ENCODE measurements around the gene IL22RA1.

The IL22RA1 gene

GRCh38 chr1:24104854-24105253, 38.1 kb downstream of the IL22RA1 start:
- H3K36me3 ChIP-seq (ENCODE audit: insufficient read depth, low read length) = no peaks in the 10 kb centered on the region
- no peak for DNase-seq (ENCODE audit: low read depth, low spot score)
- no peak for TF ChIP-seq POLR2AphosphoS5 (IDR thresholded peaks at IDR 0.05; ENCODE audit: borderline replicate concordance, low read depth, low read length)
- TF ChIP-seq FOXP2 (optimal IDR thresholded peaks at IDR 0.05; ENCODE audit: control extremely low read depth, extremely low read length, insufficient read depth) = no peak
- TF ChIP-seq EZH2 (IDR thresholded peaks at IDR 0.05) = no peak
- no peaks in the 10 kb centered on the region for H3K9me3 ChIP-seq (ENCODE audit: low read depth, low read length)
- no peak overlapping the region for H3K27ac ChIP-seq
- no peak overlapping the region for H3K9ac ChIP-seq (ENCODE audit: insufficient read length)
- H3K4me3 ChIP-seq = no peak overlapping the region

GRCh38 chr1:24103879-24104278, 39.1 kb downstream of the IL22RA1 start:
- no peaks in the 10 kb centered on the region for H3K36me3 ChIP-seq (ENCODE audit: insufficient read depth, low read length)
- no peak overlapping the region for H3K27ac ChIP-seq
- no peak overlapping the region for H3K4me3 ChIP-seq
- H3K9ac ChIP-seq (ENCODE audit: insufficient read length) = no peak overlapping the region
- H3K9me3 ChIP-seq (ENCODE audit: low read depth, low read length) = no peaks in the 10 kb centered on the region
- no peak for DNase-seq (ENCODE audit: low read depth, low spot score)
- TF ChIP-seq POLR2AphosphoS5 (IDR thresholded peaks at IDR 0.05; ENCODE audit: borderline replicate concordance, low read depth, low read length) = no peak
- TF ChIP-seq FOXP2 (optimal IDR thresholded peaks at IDR 0.05; ENCODE audit: control extremely low read depth, extremely low read length, insufficient read depth) = no peak

GRCh38 chr1:24103408-24103807, 39.5 kb downstream of the IL22RA1 start:
- no peak overlapping the region for H3K27ac ChIP-seq
- TF ChIP-seq POLR2AphosphoS5 (IDR thresholded peaks at IDR 0.05; ENCODE audit: borderline replicate concordance, low read depth, low read length) (no peak), FOXP2 (optimal IDR thresholded peaks at IDR 0.05; ENCODE audit: control extremely low read depth, extremely low read length, insufficient read depth) (no peak), EZH2 (IDR thresholded peaks at IDR 0.05) (no peak)
- no peak overlapping the region for H3K9ac ChIP-seq (ENCODE audit: insufficient read length)
- no peak for DNase-seq (ENCODE audit: low read depth, low spot score)
- H3K9me3 ChIP-seq (ENCODE audit: low read depth, low read length) = no peaks in the 10 kb centered on the region
- no peaks in the 10 kb centered on the region for H3K36me3 ChIP-seq (ENCODE audit: insufficient read depth, low read length)
- H3K4me3 ChIP-seq = no peak overlapping the region

- Histone ChIP-seq H3K36me3 (ENCODE audit: insufficient read depth, low read length) (no peaks in the 10 kb centered on the region), H3K27ac (no peak overlapping the region), H3K9ac (ENCODE audit: insufficient read length) (no peak overlapping the region), H3K9me3 (ENCODE audit: low read depth, low read length) (no peaks in the 10 kb centered on the region), H3K4me3 (no peak overlapping the region)
- DNase-seq (ENCODE audit: low read depth, low spot score) = no peak
- TF ChIP-seq EZH2 (IDR thresholded peaks at IDR 0.05) (no peak), POLR2AphosphoS5 (IDR thresholded peaks at IDR 0.05; ENCODE audit: borderline replicate concordance, low read depth, low read length) (no peak), FOXP2 (optimal IDR thresholded peaks at IDR 0.05; ENCODE audit: control extremely low read depth, extremely low read length, insufficient read depth) (no peak)
Observed at GRCh38 chr1:24102961-24103360, 40.0 kb downstream of the IL22RA1 start.

- no peak overlapping the region for H3K4me3 ChIP-seq
- no peak for DNase-seq (ENCODE audit: low read depth, low spot score)
- no peaks in the 10 kb centered on the region for H3K9me3 ChIP-seq (ENCODE audit: low read depth, low read length)
- no peaks in the 10 kb centered on the region for H3K36me3 ChIP-seq (ENCODE audit: insufficient read depth, low read length)
- H3K9ac ChIP-seq (ENCODE audit: insufficient read length) = no peak overlapping the region
- TF ChIP-seq POLR2AphosphoS5 (IDR thresholded peaks at IDR 0.05; ENCODE audit: borderline replicate concordance, low read depth, low read length) (no peak), EZH2 (IDR thresholded peaks at IDR 0.05) (no peak), FOXP2 (optimal IDR thresholded peaks at IDR 0.05; ENCODE audit: control extremely low read depth, extremely low read length, insufficient read depth) (no peak)
- H3K27ac ChIP-seq = no peak overlapping the region
Observed at GRCh38 chr1:24101796-24102586, 40.9 kb downstream of the IL22RA1 start.

- H3K4me3 ChIP-seq = no peak overlapping the region
- no peaks in the 10 kb centered on the region for H3K36me3 ChIP-seq (ENCODE audit: insufficient read depth, low read length)
- no peak overlapping the region for H3K27ac ChIP-seq
- no peak for DNase-seq (ENCODE audit: low read depth, low spot score)
- no peak for TF ChIP-seq EZH2 (IDR thresholded peaks at IDR 0.05)
- no peak for TF ChIP-seq POLR2AphosphoS5 (IDR thresholded peaks at IDR 0.05; ENCODE audit: borderline replicate concordance, low read depth, low read length)
- TF ChIP-seq FOXP2 (optimal IDR thresholded peaks at IDR 0.05; ENCODE audit: control extremely low read depth, extremely low read length, insufficient read depth) = no peak
- no peaks in the 10 kb centered on the region for H3K9me3 ChIP-seq (ENCODE audit: low read depth, low read length)
- no peak overlapping the region for H3K9ac ChIP-seq (ENCODE audit: insufficient read length)
Observed at GRCh38 chr1:24100945-24101737, 41.8 kb downstream of the IL22RA1 start.

GRCh38 chr1:24098943-24099638, 43.8 kb downstream of the IL22RA1 start:
- Histone ChIP-seq H3K9ac (ENCODE audit: insufficient read length) (no peak overlapping the region), H3K27ac (no peak overlapping the region), H3K9me3 (ENCODE audit: low read depth, low read length) (no peaks in the 10 kb centered on the region), H3K4me3 (no peak overlapping the region), H3K36me3 (ENCODE audit: insufficient read depth, low read length) (no peaks in the 10 kb centered on the region)
- TF ChIP-seq EZH2 (IDR thresholded peaks at IDR 0.05) (no peak), FOXP2 (optimal IDR thresholded peaks at IDR 0.05; ENCODE audit: control extremely low read depth, extremely low read length, insufficient read depth) (no peak), POLR2AphosphoS5 (IDR thresholded peaks at IDR 0.05; ENCODE audit: borderline replicate concordance, low read depth, low read length) (no peak)
- no peak for DNase-seq (ENCODE audit: low read depth, low spot score)

GRCh38 chr1:24098102-24098501, 44.8 kb downstream of the IL22RA1 start:
- TF ChIP-seq POLR2AphosphoS5 (IDR thresholded peaks at IDR 0.05; ENCODE audit: borderline replicate concordance, low read depth, low read length) (no peak), EZH2 (IDR thresholded peaks at IDR 0.05) (no peak), FOXP2 (optimal IDR thresholded peaks at IDR 0.05; ENCODE audit: control extremely low read depth, extremely low read length, insufficient read depth) (no peak)
- H3K27ac ChIP-seq = no peak overlapping the region
- DNase-seq (ENCODE audit: low read depth, low spot score) = no peak
- H3K9ac ChIP-seq (ENCODE audit: insufficient read length) = no peak overlapping the region
- no peaks in the 10 kb centered on the region for H3K36me3 ChIP-seq (ENCODE audit: insufficient read depth, low read length)
- no peaks in the 10 kb centered on the region for H3K9me3 ChIP-seq (ENCODE audit: low read depth, low read length)
- no peak overlapping the region for H3K4me3 ChIP-seq

All from SK-N-MC (cell line).